Effector memory CD8-positive, alpha-beta T cell (primary cell): ENCODE results near the gene CHMP4B.

ENCODE experiments used
- ATAC-seq: fragments of 150-1000 bp; cut with Tn5 transposase; replicated peaks from 2 replicates; pipeline ENCODE4 v1.10.0; 2021; ENCODE audit warnings: mild to moderate bottlenecking, moderate library complexity
- DNase-seq, 3 experiments: peaks; one replicate each; pipeline ENCODE4 v3.0.0; 2021
- H3K27ac Mint-ChIP-seq, 2 donors: one replicate each; pipeline ENCODE4 v1.8.0; 2022; ENCODE audit warnings: mild to moderate bottlenecking in 2 of 2, mixed read lengths in 2 of 2, moderate library complexity in 2 of 2
- H3K27me3 Mint-ChIP-seq, 2 donors: one replicate each; pipeline ENCODE4 v1.8.0; 2022; ENCODE audit warnings: mixed read lengths in 2 of 2
- H3K36me3 Mint-ChIP-seq: one replicate; pipeline ENCODE4 v1.8.0; 2022; ENCODE audit warnings: mild to moderate bottlenecking, moderate library complexity, mixed read lengths; ENCODE audit not compliant: insufficient read depth
- H3K4me1 Mint-ChIP-seq, 2 donors: one replicate each; pipeline ENCODE4 v1.8.0; 2022; ENCODE audit warnings: low read depth in 2 of 2, mixed read lengths in 2 of 2
- H3K4me3 Mint-ChIP-seq, 2 donors: one replicate each; pipeline ENCODE4 v1.8.0; 2022; ENCODE audit warnings: mild to moderate bottlenecking in 2 of 2, mixed read lengths in 2 of 2, moderate library complexity in 2 of 2
- H3K9me3 Mint-ChIP-seq, 2 donors: one replicate each; pipeline ENCODE4 v1.8.0; 2022; ENCODE audit warnings: mixed read lengths in 2 of 2

The CHMP4B gene

DNA sequence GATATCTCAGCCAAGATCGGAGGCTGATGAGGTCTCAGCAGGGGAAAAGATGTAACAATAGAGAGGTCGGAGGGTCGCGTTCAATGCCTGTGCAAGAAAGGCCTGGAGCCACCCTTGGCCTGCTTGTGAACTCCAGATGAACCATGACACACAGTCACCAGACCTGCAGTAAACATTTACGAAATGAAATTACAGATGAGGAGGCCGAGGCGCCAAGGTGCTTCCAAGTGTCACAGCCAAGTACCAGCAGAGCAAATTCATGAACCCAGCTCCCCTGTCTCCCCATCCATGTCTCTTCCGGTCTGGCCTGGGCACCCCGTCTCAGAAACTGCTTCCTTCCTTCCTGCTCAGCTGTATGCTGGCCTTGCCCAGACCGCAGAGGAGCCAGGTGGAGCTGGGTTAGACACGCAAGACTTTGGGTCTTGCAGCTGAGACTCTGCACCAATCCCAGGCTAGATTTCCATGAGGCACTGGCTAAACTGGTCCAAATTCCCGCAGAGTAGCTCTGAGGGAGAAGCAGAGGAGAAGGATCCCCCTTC, 48.1 kb downstream of the CHMP4B start:
- ATAC-seq (peak; percentile 81), DNase-seq (peak in 2 of 3 experiments; percentile 18 to 25)
- no peaks in the 10 kb centered on the region for H3K27me3 Mint-ChIP-seq
- H3K36me3 Mint-ChIP-seq, result peaks cover 23% of the 10 kb centered on the region
- H3K9me3 Mint-ChIP-seq, result no peaks in the 10 kb centered on the region
- H3K4me3 Mint-ChIP-seq, result peak overlapping the region; percentile 15 to 80
- H3K4me1 Mint-ChIP-seq, result peaks cover 11 to 23% of the 10 kb centered on the region in 2 donors
- peak overlapping the region; percentile 92 to 96 for H3K27ac Mint-ChIP-seq

DNA sequence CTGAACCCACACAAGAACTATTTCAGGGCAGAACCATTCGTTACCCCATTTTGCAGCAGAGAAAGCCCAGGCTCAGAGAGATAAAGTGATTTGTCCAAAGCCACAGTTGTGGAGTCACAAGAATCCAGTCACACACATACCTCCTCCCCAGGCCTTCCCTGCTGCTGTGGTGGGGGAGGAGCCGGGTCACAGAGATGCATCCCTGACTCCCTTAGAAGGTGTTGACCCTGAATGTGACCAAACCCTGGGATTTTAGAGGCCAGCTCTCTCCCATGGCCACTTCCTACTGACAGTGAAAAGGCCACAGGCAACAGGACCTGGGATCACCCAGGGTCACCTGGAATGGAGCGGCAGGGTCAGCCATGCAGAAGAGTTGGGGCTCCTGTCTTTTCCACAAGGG, 48.6 kb downstream of the CHMP4B start:
- Mint-ChIP-seq H3K4me3 (peak overlapping the region in 1 of 2 donors; percentile 80), H3K36me3 (peaks cover 20% of the 10 kb centered on the region), H3K27ac (peak overlapping the region; percentile 92 to 96), H3K9me3 (no peaks in the 10 kb centered on the region), H3K4me1 (peaks cover 11 to 23% of the 10 kb centered on the region in 2 donors), H3K27me3 (no peaks in the 10 kb centered on the region)
- no peak for ATAC-seq
- DNase-seq, result no peak

DNA sequence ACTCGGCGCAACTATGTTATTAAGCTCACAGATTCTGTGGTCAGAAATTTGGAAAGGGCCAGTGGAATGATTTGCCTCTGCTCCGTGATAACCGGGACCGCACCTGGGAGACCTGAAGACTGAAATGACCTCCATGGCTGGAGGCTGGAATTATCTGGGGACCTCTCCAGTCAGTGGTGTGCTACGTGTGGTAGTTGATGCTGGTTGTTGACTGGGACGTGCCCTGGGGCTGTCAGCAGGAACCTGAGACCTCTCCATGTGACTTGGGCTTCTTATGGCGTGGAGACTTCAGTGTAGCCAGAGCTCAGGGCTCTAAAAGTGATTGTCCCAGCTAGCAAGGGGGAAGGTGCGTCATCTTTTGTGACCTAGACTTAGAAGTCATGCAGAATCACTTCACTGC, 50.3 kb downstream of the CHMP4B start:
- Mint-ChIP-seq H3K27me3 (no peaks in the 10 kb centered on the region), H3K9me3 (no peaks in the 10 kb centered on the region), H3K27ac (no peak overlapping the region), H3K36me3 (peaks cover 10% of the 10 kb centered on the region), H3K4me1 (peaks cover 11 to 23% of the 10 kb centered on the region in 2 donors), H3K4me3 (no peak overlapping the region)
- no peak for DNase-seq
- ATAC-seq, result no peak

DNA sequence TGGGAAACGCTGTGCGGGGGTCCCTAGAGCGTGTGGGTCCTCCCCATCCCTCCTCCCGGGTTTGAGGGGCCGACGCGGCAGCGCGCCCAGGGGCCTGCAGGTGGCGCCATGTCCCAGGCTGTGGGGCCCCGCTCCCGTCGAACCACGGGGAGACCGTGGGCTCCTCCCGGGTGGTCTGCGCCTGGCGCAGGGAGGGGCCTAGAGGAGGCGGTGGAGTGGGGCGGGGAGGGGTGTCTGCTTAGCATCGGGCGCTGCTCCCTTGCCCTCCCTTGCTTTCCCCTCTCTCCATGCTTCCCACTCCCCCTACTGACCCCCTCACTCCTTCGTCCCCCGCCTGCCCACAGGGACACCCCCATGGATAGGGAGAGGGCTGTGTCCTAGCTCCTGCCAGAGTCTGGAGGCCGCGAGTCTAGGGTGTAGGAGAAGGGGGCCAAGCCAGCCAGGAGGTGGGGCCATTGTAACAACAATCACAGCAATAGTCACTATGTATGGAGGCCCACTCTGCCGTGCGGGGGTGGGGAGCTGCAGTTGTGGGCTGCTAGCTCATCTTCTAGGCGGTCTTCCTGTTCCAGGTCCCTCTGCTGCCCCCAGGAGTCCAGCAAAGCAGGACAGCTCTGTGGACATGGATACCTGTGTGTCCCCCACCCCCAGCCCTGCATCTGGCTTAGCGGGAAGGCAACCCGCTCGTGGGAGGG, 51.7 kb downstream of the CHMP4B start:
- no peaks in the 10 kb centered on the region for H3K27me3 Mint-ChIP-seq
- DNase-seq, result peak; percentile 27 to 40 (median 39)
- ATAC-seq, result peak; percentile 25

DNA sequence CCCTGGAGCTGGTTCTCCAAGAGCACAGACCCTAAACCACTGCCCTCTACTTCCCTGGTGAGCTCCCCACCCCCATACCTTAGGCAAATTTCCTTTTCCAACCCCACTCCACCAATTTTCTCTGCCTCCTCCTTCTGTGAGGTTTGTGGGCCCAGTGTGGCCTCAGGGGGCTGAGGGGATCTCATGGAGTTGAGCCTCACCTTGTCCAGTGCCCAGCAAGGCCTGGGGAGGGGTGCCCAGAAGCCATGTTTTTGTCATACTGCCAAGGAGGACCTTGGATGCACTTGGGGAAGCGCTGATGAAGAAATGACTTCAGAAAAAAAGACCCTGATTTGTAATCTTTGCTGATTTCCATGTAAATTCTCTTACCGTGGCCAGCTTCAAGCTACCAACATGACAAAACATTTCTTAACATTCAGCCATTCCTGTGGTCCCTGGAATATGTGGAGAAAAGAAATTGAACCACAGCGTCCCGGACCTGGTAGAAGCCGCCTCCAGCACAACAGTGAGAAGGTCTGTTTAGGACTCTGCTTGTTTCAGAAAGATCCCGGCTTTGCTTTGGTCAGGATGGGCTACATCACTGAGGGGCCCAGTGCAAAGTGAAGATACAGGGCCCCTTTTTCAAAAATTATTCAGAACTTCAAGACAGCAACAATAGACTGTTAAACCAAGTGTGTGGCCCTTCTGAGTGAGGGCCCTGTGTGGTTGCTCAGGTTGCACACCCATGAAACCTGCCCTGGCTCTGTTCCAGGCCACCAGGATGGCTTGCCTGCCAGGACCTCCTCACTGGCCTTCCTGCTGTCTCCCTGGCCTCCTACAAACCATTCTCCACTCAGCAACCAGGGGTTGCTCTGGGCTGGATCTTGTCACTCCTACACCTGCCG, 52.5 kb downstream of the CHMP4B start:
- no peak for DNase-seq
- Mint-ChIP-seq H3K4me3 (no peak overlapping the region), H3K27me3 (peaks cover 0 to 1% of the 10 kb centered on the region in 2 donors), H3K9me3 (no peaks in the 10 kb centered on the region), H3K27ac (peak overlapping the region in 1 of 2 donors; percentile 46), H3K36me3 (peaks cover 2% of the 10 kb centered on the region), H3K4me1 (peaks cover 10 to 12% of the 10 kb centered on the region in 2 donors)
- no peak for ATAC-seq

More for the DNA sequence above, 51.7 kb downstream of the CHMP4B start:
- Mint-ChIP-seq H3K36me3 (peaks cover 3% of the 10 kb centered on the region), H3K4me1 (peaks cover 11 to 19% of the 10 kb centered on the region in 2 donors), H3K9me3 (no peaks in the 10 kb centered on the region), H3K27ac (no peak overlapping the region), H3K4me3 (no peak overlapping the region)

DNA sequence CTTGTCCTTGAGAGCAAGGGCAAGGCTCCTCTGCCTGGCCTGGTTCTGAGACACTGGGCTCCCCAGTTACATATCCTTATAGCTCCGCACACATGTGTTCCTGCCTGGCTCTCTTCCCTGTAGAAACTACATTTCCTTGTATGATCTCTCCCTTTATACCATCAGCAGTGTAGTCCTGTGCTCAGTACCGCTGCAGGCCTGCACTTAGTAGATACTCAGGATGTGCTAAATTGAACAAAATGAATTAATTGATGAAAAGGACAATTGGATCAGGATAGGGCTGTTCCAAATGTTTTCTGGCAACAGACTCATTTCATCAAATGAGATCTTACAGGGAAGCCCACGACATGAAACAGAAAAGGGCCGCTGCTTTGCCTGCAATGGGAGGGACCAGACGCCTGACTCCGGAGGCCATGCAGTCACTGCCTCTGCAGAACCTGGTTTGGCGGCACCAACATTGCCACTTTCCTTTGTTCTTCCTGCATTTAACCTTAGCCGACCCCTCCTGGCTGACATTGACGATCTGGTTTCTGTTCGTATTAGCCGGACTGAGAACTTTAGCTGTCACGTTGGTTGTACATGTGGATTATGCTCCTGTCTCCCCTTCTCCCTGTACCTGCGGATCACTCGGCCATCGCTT, 53.3 kb downstream of the CHMP4B start:
- Mint-ChIP-seq H3K4me1 (peaks cover 3 to 4% of the 10 kb centered on the region in 2 donors), H3K4me3 (no peak overlapping the region), H3K27ac (no peak overlapping the region), H3K9me3 (no peaks in the 10 kb centered on the region), H3K27me3 (peaks cover 0 to 8% of the 10 kb centered on the region in 2 donors), H3K36me3 (no peaks in the 10 kb centered on the region)
- DNase-seq (no peak), ATAC-seq (no peak)

DNA sequence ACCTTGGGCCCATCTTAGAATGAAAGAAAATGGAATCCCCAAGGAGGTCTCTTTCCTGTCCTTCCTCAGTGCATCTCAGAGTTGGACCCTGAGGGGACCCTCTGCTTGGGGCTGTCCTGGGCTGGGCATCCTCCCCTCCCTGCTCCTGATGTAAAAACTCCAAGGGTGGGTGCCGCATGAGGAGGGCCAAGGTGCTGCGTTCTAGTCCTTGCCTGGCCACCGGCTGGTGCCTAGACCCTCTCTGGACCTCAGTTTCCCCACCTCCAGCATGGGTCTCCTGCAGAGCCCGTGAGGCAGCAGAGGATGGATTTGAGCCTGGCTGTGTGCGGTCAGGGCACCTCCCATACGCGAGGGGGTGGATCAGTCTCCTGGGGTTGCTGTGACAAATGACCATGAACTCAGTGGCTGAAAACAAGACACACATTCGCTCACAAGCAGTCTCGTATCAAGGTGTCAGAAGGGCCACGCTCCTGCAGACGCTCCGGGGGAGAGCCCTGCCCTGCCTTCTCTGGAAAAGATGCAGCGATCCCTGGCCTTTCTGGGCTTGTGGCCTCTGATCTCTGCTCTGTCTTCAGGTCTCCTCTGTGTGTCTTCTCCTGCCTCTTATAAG, 54.7 kb downstream of the CHMP4B start:
- peaks cover 0 to 16% of the 10 kb centered on the region in 2 donors for H3K27me3 Mint-ChIP-seq
- H3K36me3 Mint-ChIP-seq, result no peaks in the 10 kb centered on the region
- no peaks in the 10 kb centered on the region for H3K9me3 Mint-ChIP-seq

DNA sequence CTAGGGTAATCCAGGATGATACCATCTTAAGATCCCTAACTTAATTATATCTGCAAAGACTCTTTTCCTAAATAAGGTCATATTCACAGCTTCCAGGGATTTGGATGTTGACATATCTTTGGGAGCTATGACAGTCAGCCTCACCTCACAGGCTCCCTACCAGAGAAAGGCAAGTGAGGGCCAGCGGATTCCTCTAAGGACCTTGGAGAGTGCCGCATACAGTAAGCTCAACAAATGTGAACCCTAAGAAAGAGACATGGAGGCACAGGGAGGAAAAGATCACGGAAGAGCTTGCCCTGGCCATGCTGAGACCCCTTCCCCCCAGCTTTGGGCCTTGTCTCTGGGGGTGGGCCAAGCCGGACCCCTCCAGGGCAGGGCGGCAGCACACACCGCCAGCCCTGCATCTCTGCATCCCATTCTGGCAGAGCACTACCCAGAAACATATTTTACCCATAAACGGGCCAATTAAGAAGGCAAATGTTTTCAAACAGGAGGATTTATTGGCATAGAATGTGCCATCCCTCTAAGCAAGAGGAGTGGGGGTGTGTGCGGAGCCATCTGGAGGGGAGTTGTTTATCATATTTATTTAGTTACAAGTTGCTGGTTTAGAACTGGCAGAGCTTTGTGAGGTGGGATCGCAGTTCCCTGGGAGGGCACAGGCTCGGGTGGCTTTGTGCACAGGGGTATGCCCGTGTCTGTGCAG, 55.4 kb downstream of the CHMP4B start:
- ATAC-seq, result no peak
- DNase-seq, result no peak
- Mint-ChIP-seq H3K27me3 (peaks cover under 1 to 16% of the 10 kb centered on the region in 2 donors), H3K9me3 (no peaks in the 10 kb centered on the region), H3K4me1 (no peaks in the 10 kb centered on the region), H3K4me3 (no peak overlapping the region), H3K27ac (no peak overlapping the region), H3K36me3 (no peaks in the 10 kb centered on the region)

More for the DNA sequence above, 54.7 kb downstream of the CHMP4B start:
- Mint-ChIP-seq H3K4me1 (no peaks in the 10 kb centered on the region), H3K27ac (no peak overlapping the region), H3K4me3 (no peak overlapping the region)
- DNase-seq (no peak), ATAC-seq (no peak)

DNA sequence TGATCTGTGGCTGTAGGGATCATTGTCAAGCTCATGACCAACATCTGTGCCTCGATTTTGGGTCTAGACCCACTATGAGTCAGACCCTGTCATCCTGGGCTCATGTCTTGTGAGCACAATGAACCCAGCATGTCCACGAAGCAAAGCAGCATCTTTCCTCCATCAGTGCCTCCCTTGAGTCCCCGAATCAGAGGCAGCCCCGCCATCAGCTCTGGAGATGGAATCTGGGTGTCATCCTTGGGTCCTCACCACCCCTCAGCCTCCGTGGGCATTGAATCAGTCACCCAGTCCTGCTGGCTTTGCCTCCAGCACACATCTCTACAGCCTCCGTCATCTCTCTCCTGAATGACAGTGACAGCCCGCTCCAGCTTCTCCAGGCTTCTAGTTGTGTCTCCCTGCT, 56.9 kb downstream of the CHMP4B start:
- DNase-seq (no peak), ATAC-seq (no peak)
- Mint-ChIP-seq H3K27ac (no peak overlapping the region), H3K9me3 (no peaks in the 10 kb centered on the region), H3K4me3 (no peak overlapping the region), H3K27me3 (peaks cover 6 to 16% of the 10 kb centered on the region in 2 donors), H3K36me3 (no peaks in the 10 kb centered on the region), H3K4me1 (no peaks in the 10 kb centered on the region)

DNA sequence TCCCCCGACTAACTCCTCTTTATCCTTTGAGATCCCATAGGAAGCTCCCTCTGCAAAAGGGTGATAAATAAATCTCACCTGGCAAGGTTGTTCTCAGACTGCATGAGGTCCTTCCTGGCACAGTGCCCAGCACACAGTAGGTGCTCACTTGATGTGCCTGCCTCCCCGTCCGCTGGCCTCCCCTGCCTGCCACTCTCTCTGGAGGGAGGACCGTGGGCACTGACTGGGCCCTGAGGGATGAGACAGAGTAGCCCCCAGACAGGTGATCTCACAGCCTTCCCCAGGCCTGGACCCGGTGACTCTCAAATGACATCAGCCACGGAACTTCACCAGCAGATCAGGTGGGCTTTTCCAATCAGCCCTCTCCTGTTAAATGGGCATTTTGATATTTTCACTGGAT, 57.4 kb downstream of the CHMP4B start:
- peaks cover 6 to 16% of the 10 kb centered on the region in 2 donors for H3K27me3 Mint-ChIP-seq
- H3K27ac Mint-ChIP-seq, result no peak overlapping the region
- no peak for DNase-seq
- H3K4me3 Mint-ChIP-seq, result no peak overlapping the region
- no peaks in the 10 kb centered on the region for H3K36me3 Mint-ChIP-seq
- no peak for ATAC-seq
- no peaks in the 10 kb centered on the region for H3K9me3 Mint-ChIP-seq
- no peaks in the 10 kb centered on the region for H3K4me1 Mint-ChIP-seq

DNA sequence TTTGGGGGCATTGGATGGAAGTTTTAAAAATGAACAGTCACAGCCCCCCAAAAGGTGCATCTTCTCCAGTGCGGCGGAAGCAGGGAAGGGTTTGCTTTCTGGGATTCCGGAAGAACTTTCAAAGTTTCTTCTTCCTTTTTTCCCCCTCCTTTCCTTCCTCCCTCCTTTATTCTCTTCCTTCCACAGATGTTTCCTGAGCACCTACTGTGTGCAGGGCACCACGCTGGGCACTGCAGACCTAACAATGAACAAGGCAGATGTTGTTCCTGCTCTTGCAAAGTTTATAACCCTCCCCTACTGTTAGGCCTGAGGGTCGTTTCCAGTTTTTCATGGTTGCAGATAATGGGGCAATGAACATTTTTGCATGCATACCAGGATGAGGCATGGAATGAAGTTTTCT, 58.1 kb downstream of the CHMP4B start:
- DNase-seq (no peak), ATAC-seq (no peak)
- Mint-ChIP-seq H3K9me3 (no peaks in the 10 kb centered on the region), H3K36me3 (no peaks in the 10 kb centered on the region), H3K4me1 (no peaks in the 10 kb centered on the region), H3K27ac (peak overlapping the region in 1 of 2 donors; percentile 42), H3K27me3 (peaks cover 6 to 16% of the 10 kb centered on the region in 2 donors), H3K4me3 (no peak overlapping the region)

DNA sequence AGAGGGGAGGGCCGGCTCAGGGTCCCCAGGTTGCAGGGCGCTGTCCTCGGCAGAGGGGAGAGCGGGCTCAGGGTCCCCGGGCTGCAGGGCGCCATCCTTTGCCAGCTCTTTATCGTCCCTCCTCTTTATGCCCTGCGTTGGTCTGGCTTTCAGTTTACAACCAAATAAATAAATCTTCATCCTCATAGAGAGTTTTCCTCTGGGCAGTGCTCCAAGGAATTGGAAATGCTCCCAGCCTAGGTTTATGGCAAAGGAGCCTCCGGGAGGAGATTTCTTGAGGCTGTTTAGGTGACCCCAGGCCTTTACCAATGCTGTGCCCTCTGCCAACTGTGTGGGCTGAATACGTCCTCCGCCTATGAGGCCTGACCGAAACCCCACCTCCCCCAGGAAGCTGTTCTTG, 60.2 kb downstream of the CHMP4B start:
- no peaks in the 10 kb centered on the region for H3K36me3 Mint-ChIP-seq
- H3K27ac Mint-ChIP-seq, result no peak overlapping the region
- peaks cover 6 to 16% of the 10 kb centered on the region in 2 donors for H3K27me3 Mint-ChIP-seq
- ATAC-seq (no peak), DNase-seq (no peak)
- no peaks in the 10 kb centered on the region for H3K9me3 Mint-ChIP-seq
- H3K4me3 Mint-ChIP-seq, result no peak overlapping the region
- H3K4me1 Mint-ChIP-seq, result no peaks in the 10 kb centered on the region
